Right kidney (tissue), 1 donor: Measurements from ENCODE around the gene SLC35G6.

Source experiments
- DNase-seq: peaks from one replicate; pipeline ENCODE4 v3.0.0-alpha.2; 2016

SLC35G6 gene

DNA sequence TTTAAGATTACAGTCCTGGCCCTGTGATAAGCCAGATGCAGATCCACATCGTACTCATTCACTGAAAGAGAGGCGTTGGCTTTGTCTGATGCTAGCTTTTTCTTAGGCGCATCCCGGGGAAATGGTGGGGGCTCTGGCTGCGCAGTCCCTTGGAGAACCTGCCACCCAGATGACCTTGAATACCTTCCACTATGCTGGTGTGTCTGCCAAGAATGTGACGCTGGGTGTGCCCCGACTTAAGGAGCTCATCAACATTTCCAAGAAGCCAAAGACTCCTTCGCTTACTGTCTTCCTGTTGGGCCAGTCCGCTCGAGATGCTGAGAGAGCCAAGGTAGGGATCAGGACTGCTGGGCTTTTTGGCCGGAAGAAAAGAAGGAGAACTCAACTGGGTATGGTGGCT, 26.9 kb downstream of the SLC35G6 start:
- DNase-seq = no peak

DNA sequence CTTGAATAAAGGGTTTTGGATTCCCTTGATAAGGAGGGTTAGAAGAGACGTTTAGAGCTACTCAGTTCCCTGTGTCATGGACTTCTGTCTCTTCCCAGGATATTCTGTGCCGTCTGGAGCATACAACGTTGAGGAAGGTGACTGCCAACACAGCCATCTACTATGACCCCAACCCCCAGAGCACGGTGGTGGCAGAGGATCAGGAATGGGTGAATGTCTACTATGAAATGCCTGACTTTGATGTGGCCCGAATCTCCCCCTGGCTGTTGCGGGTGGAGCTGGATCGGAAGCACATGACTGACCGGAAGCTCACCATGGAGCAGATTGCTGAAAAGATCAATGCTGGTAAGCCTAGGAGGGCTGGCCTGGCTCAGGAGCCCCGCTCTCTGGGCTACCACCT, 27.6 kb downstream of the SLC35G6 start:
- DNase-seq = no peak

DNA sequence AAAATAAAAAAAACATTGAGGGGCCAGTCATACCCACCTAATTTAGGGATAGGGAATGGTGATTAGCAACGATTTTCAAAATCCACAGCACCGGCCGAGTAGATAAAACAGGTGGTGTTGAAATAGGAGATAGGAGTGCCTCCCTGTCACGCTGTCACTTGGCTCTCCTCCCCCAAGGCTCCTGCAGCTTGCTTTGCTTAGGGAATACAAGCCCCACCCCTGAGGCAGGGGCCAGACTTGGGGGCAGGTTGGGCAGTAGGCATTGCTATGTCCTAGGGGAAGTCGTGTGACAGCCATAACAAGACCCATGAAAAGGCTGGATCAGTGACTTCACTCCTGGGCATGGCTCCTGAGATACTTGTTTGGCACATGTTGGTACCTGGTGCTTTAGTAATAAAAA, 28.7 kb downstream of the SLC35G6 start:
- no peak for DNase-seq

DNA sequence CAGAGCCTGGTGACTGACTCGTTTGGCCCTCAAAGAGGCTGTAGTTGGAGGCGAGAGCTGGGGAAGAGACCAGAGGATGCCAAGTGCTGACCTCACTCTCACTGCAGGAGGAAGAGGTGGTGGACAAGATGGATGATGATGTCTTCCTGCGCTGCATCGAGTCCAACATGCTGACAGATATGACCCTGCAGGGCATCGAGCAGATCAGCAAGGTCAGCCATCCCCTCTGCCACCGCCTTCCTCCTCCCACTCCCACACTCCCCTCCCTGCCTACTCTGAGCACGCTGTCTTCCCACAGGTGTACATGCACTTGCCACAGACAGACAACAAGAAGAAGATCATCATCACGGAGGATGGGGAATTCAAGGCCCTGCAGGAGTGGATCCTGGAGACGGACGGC, 29.9 kb downstream of the SLC35G6 start:
- no peak for DNase-seq

DNA sequence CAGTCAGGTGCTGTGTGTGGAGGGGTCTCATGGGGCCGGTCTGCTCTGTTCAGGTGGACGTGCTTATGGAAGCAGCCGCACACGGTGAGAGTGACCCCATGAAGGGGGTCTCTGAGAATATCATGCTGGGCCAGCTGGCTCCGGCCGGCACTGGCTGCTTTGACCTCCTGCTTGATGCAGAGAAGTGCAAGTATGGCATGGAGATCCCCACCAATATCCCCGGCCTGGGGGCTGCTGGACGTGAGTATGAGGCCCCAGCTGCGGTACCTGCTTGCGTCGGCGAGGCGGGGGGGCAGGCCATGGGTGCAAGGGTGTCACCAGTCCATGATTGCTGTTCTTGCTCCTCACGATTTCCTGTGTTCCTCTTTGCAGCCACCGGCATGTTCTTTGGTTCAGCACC, 30.9 kb downstream of the SLC35G6 start:
- DNase-seq = no peak

GRCh38 chr17:7512824-7513540, 31.7 kb downstream of the SLC35G6 start:
- no peak for DNase-seq

- no peak for DNase-seq
Measured at GRCh38 chr17:7513850-7514419, 32.7 kb downstream of the SLC35G6 start.

DNA sequence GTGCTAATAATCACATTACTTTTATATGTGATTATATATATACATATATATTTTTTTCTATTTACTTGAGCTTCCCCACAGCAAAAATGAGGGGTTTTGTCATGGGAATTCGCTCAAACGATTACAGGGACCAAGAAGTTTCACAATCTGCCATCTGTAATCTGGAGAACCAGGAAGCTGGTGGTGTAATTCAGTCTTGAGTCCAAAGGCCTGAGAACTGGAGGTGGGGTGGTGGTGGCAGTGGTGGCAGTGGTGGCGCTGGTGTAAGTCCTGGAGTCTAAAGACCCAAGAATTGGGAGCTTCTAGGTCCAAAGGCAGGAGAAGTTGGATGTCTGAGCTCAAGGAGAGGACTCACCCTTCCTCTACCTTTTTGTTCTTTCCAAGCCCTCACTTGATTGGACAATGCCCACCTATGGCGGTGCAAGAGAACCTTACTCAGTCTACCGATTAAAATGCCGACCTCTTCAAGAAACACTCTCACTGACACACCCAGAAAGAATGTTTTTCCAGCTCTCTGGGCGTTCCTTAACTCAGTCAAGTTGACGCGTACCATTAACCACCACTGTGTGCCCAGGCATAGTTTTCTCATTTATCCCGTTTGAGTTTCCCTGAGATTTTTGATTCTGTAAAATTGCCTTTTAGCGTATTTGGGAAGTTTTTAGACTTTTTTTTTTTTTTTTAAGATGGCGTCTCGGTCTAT, 34.8 kb downstream of the SLC35G6 start:
- DNase-seq = no peak

DNA sequence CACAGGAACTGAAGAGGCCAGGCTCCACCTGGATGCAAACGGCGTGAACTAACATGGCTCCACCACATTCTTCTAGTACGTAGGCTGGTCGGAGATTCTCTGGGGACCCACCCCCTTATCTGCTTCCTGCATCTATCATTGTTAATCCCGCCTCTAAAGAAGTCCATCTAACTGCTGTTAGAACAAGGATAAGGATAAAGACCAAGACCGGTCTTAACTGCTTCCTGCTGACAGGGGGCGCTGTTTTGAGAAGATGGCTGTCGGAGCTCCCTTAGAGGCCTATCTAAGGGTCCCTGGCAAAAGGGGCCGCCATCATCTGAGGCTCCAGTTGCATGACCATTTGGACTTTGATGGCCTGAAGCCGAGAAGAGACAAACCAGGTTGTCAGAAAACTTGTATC, 41.8 kb downstream of the SLC35G6 start:
- DNase-seq = no peak

DNA sequence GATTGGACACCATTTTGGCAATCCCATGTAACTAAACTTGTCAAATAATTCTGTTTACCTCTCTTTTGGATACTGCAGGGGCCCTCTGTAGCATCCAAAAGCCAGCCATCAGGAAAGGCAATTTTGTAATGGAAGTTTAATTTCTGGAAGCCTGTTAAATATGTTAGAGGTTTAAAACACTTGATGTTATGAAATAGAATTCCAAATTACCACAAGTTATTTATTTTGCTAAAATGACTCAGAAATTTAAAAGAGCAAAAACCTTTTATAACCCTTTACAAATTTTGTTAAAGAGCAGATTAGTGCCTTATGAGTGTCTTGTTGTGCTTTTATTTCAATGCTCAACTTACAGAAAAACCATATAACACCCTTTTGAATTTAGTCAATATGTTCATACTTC, 47.6 kb downstream of the SLC35G6 start:
- DNase-seq = no peak

GRCh38 chr17:7530023-7530900, 49.0 kb downstream of the SLC35G6 start:
- no peak for DNase-seq
